Type B pancreatic cell (in vitro differentiated cells): Measurements from ENCODE around the gene ADARB2. TPM values are rescaled to one million over a fixed set of nuclear protein-coding genes. Genes with fewer than 3 reads are reported as not detected.

Experiments
- DNase-seq: peaks from one replicate; pipeline ENCODE4 v3.0.0; 2021; ENCODE audit warnings: mixed read lengths; ENCODE audit not compliant: unreplicated experiment; ENCODE audit errors: extremely low spot score
- H3K27ac Mint-ChIP-seq: 2 replicates; pipeline ENCODE4 v1.8.0; 2021; ENCODE audit warnings: mild to moderate bottlenecking, mixed read lengths
- H3K27me3 Mint-ChIP-seq: 2 replicates; pipeline ENCODE4 v1.8.0; 2021; ENCODE audit warnings: mixed read lengths
- H3K36me3 Mint-ChIP-seq: 2 replicates; pipeline ENCODE4 v1.8.0; 2021; ENCODE audit warnings: mixed read lengths
- H3K4me1 Mint-ChIP-seq: one replicate; pipeline ENCODE4 v1.8.0; 2021; ENCODE audit warnings: mixed read lengths; ENCODE audit not compliant: unreplicated experiment
- H3K4me3 Mint-ChIP-seq: 2 replicates; pipeline ENCODE4 v1.8.0; 2021; ENCODE audit warnings: mild to moderate bottlenecking, mixed read lengths
- H3K9me3 Mint-ChIP-seq: 2 replicates; pipeline ENCODE4 v1.8.0; 2021; ENCODE audit warnings: mixed read lengths
- total RNA-seq: library from RNA; stranded (reverse); gene quantifications from 2 replicates; pipeline ENCODE4 v1.2.1, GENCODE V29; 2021; ENCODE audit warnings: low replicate concordance
- TF ChIP-seq, protein P1 (sequence below): fragments of 200-600 bp; sonication (generic); conservative IDR thresholded peaks from 2 replicates; pipeline ENCODE4 v1.5.0; 2021; ENCODE audit warnings: antibody characterized with exemption, mild to moderate bottlenecking

Gene ADARB2
- total RNA-seq, 1 donor from 2014 or later = 4.9 TPM

DNA sequence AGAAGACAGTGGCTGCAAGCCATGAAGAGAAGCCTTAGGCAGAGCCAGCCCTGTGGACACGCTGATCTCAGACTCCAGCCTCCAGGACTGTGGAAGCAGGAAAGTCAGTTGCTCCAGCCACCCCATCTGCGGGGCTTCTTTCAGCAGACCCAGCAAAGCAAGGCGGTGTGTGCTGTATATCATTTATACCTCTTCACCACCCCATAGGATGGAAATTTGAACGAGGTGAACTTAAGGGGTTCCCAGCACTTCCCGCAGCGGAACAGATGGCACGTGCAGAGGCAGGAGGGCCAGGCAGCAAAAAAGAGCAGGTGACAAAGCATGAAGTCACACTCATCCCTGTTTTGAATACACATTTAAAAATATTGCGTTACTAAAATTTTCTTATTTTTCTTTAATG, 159.4 kb downstream of the ADARB2 start:
- H3K4me1 Mint-ChIP-seq = no peaks in the 10 kb centered on the region
- H3K4me3 Mint-ChIP-seq = no peak overlapping the region
- H3K27me3 Mint-ChIP-seq = peaks cover 27% of the 10 kb centered on the region
- TF ChIP-seq, protein P1, sequence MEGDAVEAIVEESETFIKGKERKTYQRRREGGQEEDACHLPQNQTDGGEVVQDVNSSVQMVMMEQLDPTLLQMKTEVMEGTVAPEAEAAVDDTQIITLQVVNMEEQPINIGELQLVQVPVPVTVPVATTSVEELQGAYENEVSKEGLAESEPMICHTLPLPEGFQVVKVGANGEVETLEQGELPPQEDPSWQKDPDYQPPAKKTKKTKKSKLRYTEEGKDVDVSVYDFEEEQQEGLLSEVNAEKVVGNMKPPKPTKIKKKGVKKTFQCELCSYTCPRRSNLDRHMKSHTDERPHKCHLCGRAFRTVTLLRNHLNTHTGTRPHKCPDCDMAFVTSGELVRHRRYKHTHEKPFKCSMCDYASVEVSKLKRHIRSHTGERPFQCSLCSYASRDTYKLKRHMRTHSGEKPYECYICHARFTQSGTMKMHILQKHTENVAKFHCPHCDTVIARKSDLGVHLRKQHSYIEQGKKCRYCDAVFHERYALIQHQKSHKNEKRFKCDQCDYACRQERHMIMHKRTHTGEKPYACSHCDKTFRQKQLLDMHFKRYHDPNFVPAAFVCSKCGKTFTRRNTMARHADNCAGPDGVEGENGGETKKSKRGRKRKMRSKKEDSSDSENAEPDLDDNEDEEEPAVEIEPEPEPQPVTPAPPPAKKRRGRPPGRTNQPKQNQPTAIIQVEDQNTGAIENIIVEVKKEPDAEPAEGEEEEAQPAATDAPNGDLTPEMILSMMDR = no peak
- H3K27ac Mint-ChIP-seq = no peak overlapping the region
- no peak for DNase-seq
- no peaks in the 10 kb centered on the region for H3K36me3 Mint-ChIP-seq
- H3K9me3 Mint-ChIP-seq = no peaks in the 10 kb centered on the region

DNA sequence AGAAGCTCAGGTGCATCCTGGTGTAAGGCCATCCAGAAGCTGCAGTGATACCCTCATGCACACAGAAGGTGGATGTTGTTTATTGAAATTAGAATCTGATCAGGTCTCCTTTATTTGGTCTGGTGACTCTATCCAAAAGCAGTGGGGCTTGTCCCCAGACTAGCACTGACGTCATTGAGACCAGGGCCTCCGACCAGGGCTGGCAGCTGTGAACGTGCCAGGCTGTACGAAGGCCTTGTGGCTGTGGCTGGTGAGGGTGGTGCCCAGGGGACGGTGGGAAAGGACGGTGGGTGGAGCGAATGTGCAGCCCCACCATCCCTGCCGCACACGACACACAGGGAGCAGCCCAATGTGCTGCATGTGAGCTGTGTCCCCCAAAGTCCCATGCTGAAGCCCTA, 160.0 kb downstream of the ADARB2 start:
- TF ChIP-seq, protein P1 = no peak
- Mint-ChIP-seq H3K9me3 (no peaks in the 10 kb centered on the region), H3K27ac (no peak overlapping the region), H3K27me3 (peaks cover 29% of the 10 kb centered on the region), H3K4me1 (peaks cover 2% of the 10 kb centered on the region), H3K4me3 (no peak overlapping the region), H3K36me3 (no peaks in the 10 kb centered on the region)
- DNase-seq = no peak

DNA sequence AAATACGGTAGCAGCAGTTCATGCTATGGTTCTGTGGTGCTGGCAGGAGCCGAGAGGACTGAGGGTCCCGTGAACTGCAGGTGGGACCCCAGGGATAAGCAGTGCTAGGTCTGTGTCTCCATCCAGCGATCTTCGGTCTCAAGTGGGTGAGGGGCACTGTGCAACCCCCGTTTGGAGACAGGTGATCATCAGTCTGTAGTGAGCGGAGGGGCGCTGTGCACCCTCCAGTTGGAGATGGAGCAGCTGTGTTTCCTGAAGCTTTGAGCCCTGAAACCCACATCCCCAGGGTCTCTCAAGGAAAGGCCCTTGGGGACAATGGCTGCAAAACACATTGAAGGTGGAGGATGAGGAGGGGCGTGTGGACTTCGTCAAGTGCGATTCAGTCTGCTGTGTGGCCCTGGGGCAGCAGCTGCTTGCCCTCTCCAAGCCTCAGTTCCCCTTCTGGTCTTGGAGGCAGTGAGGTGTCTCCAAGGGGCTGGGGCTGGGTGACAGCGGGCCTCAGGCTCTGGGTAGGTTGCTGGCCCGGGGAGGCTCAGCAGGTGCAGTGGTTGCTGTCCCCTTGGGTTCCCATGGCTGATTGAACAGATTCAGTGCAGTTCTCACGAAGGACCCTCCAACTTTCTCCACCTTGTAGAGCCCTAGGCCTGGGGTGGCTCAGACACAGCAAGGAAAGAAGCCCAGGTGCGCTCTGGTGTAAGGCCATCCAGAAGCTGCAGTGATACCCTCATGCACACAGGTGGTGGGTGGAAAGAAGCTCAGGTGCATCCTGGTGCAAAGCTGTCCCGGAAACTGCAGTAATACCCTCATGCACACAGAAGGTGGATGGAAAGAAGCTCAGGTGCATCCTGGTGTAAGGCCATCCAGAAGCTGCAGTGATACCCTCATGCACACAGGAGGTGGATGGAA, 160.6 kb downstream of the ADARB2 start:
- no peaks in the 10 kb centered on the region for H3K9me3 Mint-ChIP-seq
- H3K27ac Mint-ChIP-seq = no peak overlapping the region
- no peak overlapping the region for H3K4me3 Mint-ChIP-seq
- TF ChIP-seq, protein P1 = no peak
- peaks cover 9% of the 10 kb centered on the region for H3K4me1 Mint-ChIP-seq
- peaks cover 35% of the 10 kb centered on the region for H3K27me3 Mint-ChIP-seq
- DNase-seq = no peak
- no peaks in the 10 kb centered on the region for H3K36me3 Mint-ChIP-seq

DNA sequence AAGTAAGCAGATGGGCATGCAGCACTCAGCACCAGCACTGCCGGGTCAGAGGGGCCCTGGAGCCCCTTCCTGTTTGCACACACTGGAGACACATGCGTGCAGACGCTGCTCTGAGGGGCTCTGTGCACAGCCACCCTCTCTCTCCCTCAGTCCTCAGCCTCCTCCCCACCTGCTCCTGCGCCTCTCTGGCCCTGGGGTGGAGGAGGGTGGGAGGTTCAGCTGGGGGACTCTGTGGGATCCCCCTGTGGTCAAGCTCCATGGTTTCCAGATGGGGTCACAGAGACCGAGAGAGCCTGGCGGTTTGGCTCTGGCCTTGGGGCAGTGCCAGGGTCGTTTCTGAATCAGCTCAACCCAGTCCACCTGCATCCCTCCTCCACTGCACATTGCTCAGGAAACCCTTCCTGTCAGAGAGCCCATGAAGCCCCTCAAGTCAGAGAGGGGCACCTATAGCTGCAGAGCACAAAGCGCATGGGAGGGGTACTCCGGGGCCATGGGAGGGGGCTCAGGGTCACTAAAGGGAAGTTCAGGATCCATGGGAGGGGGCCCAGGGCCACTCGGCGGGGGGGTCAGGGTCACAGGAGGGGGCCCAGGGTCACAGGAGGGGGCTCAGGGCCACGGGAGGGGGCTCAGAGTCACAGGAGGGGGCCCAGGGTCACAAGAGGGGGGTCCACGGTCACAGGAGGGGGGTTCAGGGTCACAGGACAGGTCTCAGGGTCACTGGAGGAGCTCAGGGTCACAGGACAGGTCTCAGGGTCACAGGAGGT, 161.7 kb downstream of the ADARB2 start:
- Mint-ChIP-seq H3K36me3 (no peaks in the 10 kb centered on the region), H3K4me1 (peaks cover 14% of the 10 kb centered on the region), H3K27ac (no peak overlapping the region), H3K27me3 (peaks cover 34% of the 10 kb centered on the region), H3K4me3 (no peak overlapping the region), H3K9me3 (no peaks in the 10 kb centered on the region)
- DNase-seq = no peak
- TF ChIP-seq, protein P1 = no peak

DNA sequence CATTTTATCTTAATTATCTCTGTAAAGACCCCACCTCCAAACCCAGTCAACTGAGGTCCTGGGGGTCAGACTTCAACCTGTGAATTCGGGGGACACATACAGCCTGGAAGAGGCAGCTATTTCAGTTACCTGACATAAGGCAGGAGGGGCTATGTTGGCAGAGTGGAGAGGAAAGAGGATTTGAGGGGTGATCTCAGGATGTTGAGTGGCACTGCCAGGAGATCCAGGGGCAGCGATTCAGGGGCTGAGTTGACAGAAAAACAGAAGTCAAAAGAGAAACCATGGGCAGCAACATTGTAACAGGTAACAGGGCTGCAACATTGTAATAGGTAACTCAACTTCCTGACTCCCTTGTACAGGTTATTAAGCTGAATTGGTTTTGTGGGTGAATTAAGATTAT, 162.6 kb downstream of the ADARB2 start:
- Mint-ChIP-seq H3K4me1 (peaks cover 14% of the 10 kb centered on the region), H3K27me3 (peaks cover 35% of the 10 kb centered on the region), H3K27ac (no peak overlapping the region), H3K4me3 (no peak overlapping the region), H3K36me3 (no peaks in the 10 kb centered on the region), H3K9me3 (no peaks in the 10 kb centered on the region)
- no peak for DNase-seq
- TF ChIP-seq, protein P1 = no peak
